Upper lobe of left lung (tissue), 4 donors: Measurements from ENCODE around the gene HERC4.

Experiments used
- CTCF ChIP-seq, 6 experiments: fragments of 450-650 bp in 4 of 6; fragments of 200-600 bp in 2 of 6; sonication (generic) in 2 of 6; IDR thresholded peaks; one replicate each; pipeline ENCODE4 v1.5.1; 2016 to 2019; ENCODE audit warnings: antibody characterized with exemption in 6 of 6
- POLR2A ChIP-seq, 4 donors: fragments of 450-650 bp; IDR thresholded peaks; one replicate each; pipeline ENCODE4 v1.5.1; 2016 to 2017; ENCODE audit warnings: antibody characterized with exemption in 4 of 4, mild to moderate bottlenecking in 2 of 4

GRCh38 chr10:68112837-68113236, 37.8 kb upstream of the HERC4 start:
- TF ChIP-seq CTCF (IDR thresholded peaks at IDR 0.05) (no peak), POLR2A (IDR thresholded peaks at IDR 0.05) (no peak)
